Glomerular visceral epithelial cell (primary cell): ENCODE results near the gene DHDH.
"Not testable (repeated sequence)": the region's sequence is repeated elsewhere in the genome, so short reads cannot be mapped to it uniquely, and the experiment has no call there.

Experiments
- DNase-seq: peaks from one replicate; pipeline ENCODE4 v3.0.0-alpha.2; 2016; ENCODE audit errors: extremely low spot score

Gene DHDH

GRCh38 chr19:48933382-48933932 is at the start of gene DHDH:
Gene DHDH (plus strand): TSS chr19:48933699. CDS start chr19:48933722, 23 bp downstream.
- DNase-seq: peak; percentile 79

- DNase-seq: no peak
Measured at GRCh38 chr19:48883726-48884125, 49.8 kb upstream of the DHDH start.

GRCh38 chr19:48887861-48888612 is 45.5 kb upstream of the DHDH start:
- DNase-seq: no peak

- not testable (repeated sequence) for DNase-seq
Measured at GRCh38 chr19:48889496-48889895, 44.0 kb upstream of the DHDH start.

- DNase-seq: no peak
Measured at GRCh38 chr19:48890551-48890950, 42.9 kb upstream of the DHDH start.

GRCh38 chr19:48895226-48895625 is 38.3 kb upstream of the DHDH start:
- DNase-seq: no peak

GRCh38 chr19:48896191-48896720 is 37.2 kb upstream of the DHDH start:
- DNase-seq: no peak

GRCh38 chr19:48897181-48897580 is 36.3 kb upstream of the DHDH start:
- no peak for DNase-seq

GRCh38 chr19:48899386-48899749 is 34.1 kb upstream of the DHDH start:
- not testable (repeated sequence) for DNase-seq

GRCh38 chr19:48899781-48900476 is 33.6 kb upstream of the DHDH start, which contains the start of gene NUCB1:
Gene NUCB1 (plus strand): TSS chr19:48900312. CDS start chr19:48900797, 485 bp downstream.
- peak; percentile 99 for DNase-seq

GRCh38 chr19:48900477-48901406 is 32.8 kb upstream of the DHDH start:
- peak; percentile 20 for DNase-seq

GRCh38 chr19:48902291-48902690 is 31.2 kb upstream of the DHDH start:
- not testable (repeated sequence) for DNase-seq

GRCh38 chr19:48903788-48904187 is 29.7 kb upstream of the DHDH start:
- not testable (repeated sequence) for DNase-seq

- DNase-seq: no peak
Measured at GRCh38 chr19:48905664-48906063, 27.8 kb upstream of the DHDH start.

- no peak for DNase-seq
Measured at GRCh38 chr19:48906324-48906723, 27.2 kb upstream of the DHDH start.

- no peak for DNase-seq
Measured at GRCh38 chr19:48907671-48908070, 25.8 kb upstream of the DHDH start.

GRCh38 chr19:48909424-48910077 is 23.9 kb upstream of the DHDH start:
- not testable (repeated sequence) for DNase-seq

GRCh38 chr19:48910803-48911202 is 22.7 kb upstream of the DHDH start:
- no peak for DNase-seq

GRCh38 chr19:48913114-48913889 is 20.2 kb upstream of the DHDH start:
- DNase-seq: peak; percentile 15

GRCh38 chr19:48914181-48914580 is 19.3 kb upstream of the DHDH start:
- no peak for DNase-seq
